Measurements from ENCODE around the gene ZNF530.

ZNF530 gene

DNA sequence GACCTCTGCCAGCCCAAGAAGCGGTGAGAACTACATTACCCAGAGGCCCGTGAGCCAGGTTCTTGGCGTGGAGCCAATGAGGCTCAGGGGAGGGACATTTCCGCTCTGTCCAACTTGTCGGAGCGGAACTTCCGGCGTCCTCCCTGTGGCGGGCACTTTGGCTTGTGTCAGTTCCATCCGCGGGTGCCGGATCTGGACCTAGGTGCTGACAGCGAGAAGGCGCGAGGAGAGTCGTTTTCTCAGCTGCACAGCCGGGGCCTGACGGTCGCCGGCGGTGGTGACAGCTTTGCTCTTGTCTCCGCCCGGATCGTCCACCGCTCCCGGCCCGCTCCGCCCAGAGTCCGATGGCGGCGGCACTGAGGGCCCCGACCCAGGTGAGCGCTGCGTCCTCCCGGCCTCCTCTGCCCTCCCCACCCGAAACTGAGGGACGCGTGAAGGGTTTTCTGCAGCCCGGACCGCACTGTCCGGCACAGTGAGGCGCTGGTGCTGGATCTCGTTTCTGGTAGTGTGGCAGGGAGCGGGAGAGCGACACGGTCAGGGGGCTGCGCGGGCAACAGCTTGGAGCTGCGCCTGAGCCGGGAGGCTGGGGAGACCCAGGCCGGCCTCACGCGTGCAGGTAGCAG lies at the start of gene ZNF530:
TSS of gene ZNF530 (plus strand) at position 125 of the 623 bp plus-strand sequence. CDS start 4,461 bp downstream, outside the sequence.
- DNase-seq = peak; percentile 74

- no peak for DNase-seq
Observed at GRCh38 chr19:57552432-57552831, 47.3 kb upstream of the ZNF530 start.

GRCh38 chr19:57557659-57558058 lies 42.0 kb upstream of the ZNF530 start:
- DNase-seq = no peak

DNA sequence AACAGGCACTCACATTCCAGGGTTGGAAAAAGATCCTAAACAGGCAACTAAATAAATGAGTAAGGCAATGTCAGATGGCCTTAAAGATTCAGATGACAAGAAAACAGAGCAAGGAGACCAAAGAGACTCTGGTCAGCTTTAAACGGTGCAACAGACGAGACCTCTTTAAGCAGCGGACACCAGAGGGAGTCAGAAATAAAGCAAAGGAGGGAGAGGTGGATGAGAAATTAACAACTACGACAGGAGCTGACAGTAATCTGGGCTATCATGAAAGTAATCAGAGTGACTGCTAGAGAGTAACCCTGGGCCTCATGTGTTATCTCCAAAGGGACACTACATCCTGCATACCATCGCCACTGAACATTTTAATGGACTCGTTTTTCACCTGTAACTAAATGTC lies 41.2 kb upstream of the ZNF530 start:
- DNase-seq = no peak

DNA sequence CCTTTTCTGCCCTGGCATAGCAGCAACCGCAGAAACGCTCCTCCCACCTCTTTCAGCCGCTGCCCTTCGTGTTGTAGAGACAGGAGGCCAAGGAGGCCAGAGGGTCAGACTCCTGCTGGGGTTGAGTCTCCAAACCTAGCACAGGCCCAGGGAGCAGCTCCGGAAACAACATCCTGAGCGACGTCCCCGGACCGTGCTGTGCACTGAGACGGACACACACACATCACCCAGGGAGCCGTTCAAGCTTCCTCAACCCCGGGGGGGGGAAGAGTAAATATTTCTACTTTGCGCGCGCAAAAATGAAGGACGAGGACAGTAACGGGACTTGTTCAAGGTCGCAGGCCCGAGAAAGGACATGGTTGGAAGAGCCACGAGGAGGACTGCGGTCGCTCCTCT lies 40.7 kb upstream of the ZNF530 start:
- no peak for DNase-seq

GRCh38 chr19:57559404-57560025 lies 40.2 kb upstream of the ZNF530 start, which contains the start of gene ZNF550:
Gene ZNF550 (minus strand): TSS chr19:57559863. CDS start chr19:57559682, 181 bp downstream.
- peak; percentile 34 for DNase-seq

GRCh38 chr19:57560049-57560491 lies 39.6 kb upstream of the ZNF530 start:
- DNase-seq = no peak

- no peak for DNase-seq
Observed at GRCh38 chr19:57563547-57563946, 36.1 kb upstream of the ZNF530 start.

GRCh38 chr19:57566396-57567265 lies 33.1 kb upstream of the ZNF530 start:
- DNase-seq = no peak

GRCh38 chr19:57570707-57571106 lies 29.0 kb upstream of the ZNF530 start:
- no peak for DNase-seq

GRCh38 chr19:57572415-57572947 lies 27.2 kb upstream of the ZNF530 start:
- no peak for DNase-seq

DNA sequence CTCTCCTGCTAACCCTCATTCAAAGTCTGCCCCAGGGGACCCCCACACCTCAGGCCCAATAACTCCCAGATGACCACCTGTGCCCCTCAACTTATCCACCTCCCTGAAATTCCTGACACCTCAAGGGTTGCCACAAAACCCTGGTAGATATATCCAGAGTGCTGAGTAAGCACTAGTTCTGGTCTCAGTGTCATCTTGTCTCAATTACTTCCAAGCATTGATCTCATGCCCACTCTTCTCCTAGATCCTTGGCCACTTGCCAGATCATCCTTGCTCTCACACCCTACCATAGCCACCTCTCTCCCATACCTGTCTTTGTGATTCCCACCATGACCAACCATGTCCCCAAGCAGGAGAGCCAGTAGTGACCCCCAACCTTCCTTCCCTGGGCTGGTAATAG lies 23.0 kb upstream of the ZNF530 start:
- no peak for DNase-seq

DNA sequence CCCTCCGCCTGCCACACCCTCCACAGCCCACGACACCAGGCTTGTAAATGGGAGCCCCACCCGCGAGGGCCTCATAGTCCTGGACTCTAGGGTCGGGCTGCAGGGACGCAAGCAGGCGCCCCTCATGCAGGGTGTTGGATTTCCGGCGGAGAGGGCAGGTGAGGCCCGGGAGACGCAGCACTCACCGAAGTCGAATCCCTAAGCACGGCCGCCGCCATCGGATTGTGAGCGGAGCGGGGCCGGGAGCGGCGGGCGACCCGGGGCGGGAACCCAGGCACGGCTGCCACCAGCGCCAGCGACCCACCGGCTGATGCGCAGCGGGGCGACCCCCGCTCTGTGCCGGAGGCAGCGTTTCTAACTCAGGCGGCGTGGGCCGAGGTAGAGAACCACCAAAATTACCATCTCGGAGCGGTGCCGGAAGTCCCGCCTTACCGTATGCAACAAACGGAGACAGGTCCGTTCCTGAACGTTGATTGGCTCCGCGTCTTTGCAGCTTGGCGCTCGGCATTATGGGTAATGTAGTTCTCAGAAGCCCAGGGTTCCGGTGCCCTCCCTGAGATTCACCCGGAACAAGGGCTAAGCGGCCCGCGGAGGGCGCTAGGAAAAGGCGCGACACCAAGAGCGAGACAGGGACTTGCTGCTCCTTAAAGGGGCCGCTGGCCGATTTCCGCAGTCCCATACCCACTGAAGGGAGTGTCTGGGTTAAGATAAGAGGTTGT lies 21.0 kb upstream of the ZNF530 start, which contains the start of gene ZNF416:
TSS of gene ZNF416 (minus strand) at position 425 of the 719 bp plus-strand sequence. CDS start at position 218, 207 bp downstream.
- peak; percentile 88 for DNase-seq

DNA sequence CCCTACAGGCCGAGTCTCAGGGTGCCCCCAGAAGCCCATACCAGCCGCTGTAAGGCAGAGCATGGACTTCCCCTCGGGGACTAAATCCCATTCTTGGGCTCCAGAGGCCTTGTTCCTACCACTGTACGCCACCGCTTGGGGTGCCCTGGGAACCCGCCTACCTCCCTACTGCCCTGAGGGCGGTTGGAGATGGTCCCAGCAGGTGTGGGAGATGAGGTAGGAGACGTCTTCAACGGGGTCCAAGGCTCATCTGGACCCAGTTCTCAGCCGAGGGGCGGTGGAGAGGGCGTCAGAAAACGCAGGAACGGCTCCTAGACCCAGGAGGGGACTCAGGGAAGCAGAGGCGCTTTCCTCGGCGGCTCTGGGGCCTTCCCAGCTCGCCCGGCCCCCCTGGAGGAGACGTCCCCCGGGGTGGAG lies 16.6 kb upstream of the ZNF530 start:
- no peak for DNase-seq

DNA sequence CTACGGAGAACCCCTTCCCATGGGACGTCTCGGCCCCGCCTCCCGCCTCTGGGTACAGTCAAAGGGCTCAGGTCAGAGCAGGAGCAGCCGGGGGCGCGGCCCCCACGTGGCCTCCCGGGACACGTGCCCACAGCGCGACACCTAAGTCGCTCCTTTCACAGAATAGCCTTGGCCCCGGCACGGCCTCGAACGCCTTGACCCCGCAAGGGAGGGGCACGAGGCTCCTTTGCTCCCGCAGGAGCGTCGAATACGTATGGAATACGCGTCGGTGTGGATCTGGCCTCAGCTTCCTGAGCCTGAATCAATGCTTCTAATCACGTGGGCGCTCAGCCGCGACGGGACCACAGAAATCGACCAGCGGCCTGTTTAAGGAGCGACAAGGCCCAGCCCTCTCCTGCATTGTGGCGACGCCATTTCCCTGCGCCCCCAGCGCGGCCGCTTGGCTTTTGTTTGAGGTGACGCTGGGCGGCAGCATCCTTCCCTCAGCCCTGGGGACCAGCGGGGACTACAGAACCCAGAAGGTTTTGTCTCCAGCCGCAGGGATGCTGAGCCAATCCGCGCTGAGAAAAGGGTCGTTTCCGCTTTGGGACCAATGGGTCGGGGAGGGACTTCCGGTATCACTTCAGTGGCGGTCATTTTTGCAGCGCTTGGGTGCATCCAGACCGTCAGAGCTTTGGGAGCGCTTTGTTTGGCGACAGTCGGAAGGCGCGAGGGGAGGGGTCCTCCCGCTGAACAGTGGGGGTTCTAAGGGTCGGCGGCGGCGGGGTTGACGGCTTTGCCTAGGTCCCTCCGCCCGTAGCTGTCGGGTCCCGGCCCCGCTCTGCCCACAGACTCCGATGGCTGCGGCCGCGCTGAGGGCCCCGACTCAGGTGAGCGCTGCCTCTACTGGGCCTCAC lies 15.9 kb upstream of the ZNF530 start, which contains the start of gene ZIK1:
TSS of gene ZIK1 (plus strand) at position 625 of the 896 bp plus-strand sequence. CDS start at position 837, 212 bp downstream.
- DNase-seq = no peak

DNA sequence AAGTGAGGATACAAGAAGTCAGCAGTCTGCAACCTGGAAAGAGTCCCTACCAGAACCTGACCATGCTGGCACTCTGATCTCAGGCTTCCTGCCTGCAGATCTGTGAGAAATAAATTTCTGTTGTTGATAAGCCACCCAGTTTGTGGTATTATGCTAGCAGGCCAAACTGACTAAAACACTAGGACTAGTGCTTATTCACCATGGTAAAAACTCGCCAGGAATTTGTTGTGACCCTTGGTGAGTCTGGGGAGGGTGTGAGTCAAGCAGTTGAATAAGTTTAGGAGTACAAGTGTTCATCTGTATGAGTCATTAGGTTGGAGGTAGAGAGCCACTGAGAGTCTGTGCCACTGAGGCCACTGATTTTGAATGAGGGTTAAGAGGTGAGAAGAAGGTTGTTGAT lies 12.2 kb upstream of the ZNF530 start:
- no peak for DNase-seq

DNA sequence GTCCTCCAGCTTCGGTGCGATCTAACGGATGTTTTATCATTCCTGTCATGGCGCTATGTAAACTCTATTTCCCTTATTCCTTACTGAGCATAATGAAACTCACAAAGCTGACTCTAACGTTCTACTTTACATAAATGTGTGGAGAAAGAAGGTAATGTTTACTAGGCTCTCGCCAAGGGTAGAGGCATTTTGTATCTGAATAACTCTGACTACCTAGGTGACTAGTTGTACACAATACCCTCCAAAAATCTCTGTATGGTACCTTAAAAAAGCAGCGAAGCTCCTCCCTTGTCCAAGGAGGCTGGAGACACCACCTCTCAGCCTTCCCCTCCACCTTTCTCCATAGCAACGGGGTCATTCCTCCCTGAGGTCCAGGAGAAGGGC lies 316 bp upstream of the ZNF530 start:
- DNase-seq = no peak

GRCh38 chr19:57606931-57607330 lies 7.2 kb downstream of the ZNF530 start:
- DNase-seq = no peak

GRCh38 chr19:57611113-57611512 lies 11.4 kb downstream of the ZNF530 start:
- DNase-seq = no peak

DNA sequence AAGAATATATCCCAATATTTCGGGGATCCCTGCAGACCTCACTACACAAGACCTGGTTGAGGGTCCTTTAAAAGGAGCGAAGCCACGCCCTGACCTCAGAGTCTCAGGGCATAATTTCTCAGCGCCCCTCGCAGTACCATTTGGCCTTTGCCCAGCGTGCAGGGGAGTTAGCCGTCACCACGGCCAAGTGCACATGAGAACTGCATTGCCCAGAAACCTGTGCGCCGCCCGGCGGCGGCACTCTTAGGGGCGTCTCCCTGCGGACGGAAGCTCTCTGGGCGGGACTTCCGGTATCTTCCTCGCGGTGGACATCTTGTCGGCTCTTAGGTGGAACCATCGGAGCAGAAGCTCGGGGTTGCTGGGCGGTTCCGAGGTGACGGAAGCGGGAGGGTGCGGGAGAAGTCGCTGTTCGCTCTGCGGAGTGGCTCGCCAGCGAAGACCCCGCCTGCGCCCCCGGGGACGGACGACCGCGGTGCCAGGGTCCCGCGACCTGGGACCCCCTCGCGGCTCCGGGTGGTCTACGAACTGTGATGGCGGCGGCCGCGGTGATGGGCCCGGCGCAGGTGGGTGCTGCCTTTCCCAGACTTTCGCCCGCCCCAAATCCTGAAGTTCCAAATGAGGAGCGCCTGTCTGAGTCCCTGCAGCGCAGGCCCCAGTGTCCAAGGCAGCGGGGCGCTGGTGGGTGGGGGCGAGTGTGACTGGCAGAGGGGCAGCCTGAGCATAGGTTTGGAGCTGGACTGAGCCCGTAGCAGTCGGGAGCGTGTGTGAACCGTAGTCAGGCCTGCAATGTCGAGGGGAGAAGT lies 14.5 kb downstream of the ZNF530 start, which contains the start of gene ZNF134:
TSS of gene ZNF134 (plus strand) at position 302 of the 803 bp plus-strand sequence. CDS start 5,227 bp downstream, outside the sequence.
- peak; percentile 82 for DNase-seq

Measured in SHP77 treated with DMSO at 0.1 percent for 48 hours (cell line).